ENCODE data around the gene ASIC4.

The ASIC4 gene

DNA sequence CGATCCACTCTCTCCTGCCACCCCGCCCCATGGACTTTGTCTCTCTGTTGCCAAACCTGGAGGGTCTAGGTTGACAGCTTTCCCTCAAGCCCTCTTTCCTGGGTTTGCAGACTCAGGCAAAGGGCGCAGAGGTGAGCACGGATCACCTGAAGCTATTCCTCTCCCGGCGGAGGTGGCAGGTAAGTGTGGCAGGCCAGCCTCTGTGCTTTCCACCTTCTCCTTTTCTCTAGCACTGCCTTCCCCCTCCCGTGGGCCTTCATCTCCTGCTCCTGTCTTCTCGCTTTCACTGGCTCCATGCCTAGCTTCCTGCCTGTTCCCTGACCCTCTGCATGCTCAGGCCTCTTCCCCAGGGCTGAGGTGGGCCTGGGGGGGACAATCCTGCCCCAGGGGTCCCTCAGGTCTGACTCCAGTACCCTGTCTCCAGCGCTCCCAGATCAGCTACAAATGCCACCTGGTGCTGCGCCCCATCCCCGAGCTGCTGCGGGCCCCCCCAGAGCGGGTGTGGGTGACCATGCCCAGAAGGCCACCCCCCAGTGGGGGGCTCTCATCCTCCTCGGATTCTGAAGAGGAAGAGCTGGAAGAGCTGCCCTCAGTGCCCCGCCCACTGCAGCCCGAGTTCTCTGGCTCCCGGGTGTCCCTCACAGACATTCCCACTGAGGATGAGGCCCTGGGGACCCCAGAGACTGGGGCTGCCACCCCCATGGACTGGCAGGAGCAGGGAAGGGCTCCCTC is 31.4 kb upstream of the ASIC4 start:
- no peak for DNase-seq (ENCODE audit: low read depth)

DNA sequence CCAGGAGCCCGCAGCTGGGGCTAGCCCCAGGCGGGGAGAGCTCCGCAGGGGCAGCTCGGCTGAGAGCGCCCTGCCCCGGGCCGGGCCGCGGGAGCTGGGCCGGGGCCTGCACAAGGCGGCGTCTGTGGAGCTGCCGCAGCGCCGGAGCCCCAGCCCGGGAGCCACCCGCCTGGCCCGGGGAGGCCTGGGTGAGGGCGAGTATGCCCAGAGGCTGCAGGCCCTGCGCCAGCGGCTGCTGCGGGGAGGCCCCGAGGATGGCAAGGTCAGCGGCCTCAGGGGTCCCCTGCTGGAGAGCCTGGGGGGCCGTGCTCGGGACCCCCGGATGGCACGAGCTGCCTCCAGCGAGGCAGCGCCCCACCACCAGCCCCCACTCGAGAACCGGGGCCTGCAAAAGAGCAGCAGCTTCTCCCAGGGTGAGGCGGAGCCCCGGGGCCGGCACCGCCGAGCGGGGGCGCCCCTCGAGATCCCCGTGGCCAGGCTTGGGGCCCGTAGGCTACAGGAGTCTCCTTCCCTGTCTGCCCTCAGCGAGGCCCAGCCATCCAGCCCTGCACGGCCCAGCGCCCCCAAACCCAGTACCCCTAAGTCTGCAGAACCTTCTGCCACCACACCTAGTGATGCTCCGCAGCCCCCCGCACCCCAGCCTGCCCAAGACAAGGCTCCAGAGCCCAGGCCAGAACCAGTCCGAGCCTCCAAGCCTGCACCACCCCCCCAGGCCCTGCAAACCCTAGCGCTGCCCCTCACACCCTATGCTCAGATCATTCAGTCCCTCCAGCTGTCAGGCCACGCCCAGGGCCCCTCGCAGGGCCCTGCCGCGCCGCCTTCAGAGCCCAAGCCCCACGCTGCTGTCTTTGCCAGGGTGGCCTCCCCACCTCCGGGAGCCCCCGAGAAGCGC is 30.6 kb upstream of the ASIC4 start:
- no peak for DNase-seq (ENCODE audit: low read depth)

GRCh38 chr2:219484343-219485200 is 29.7 kb upstream of the ASIC4 start:
- no peak for DNase-seq (ENCODE audit: low read depth)

GRCh38 chr2:219485201-219485580 is 29.1 kb upstream of the ASIC4 start:
- no peak for DNase-seq (ENCODE audit: low read depth)

DNA sequence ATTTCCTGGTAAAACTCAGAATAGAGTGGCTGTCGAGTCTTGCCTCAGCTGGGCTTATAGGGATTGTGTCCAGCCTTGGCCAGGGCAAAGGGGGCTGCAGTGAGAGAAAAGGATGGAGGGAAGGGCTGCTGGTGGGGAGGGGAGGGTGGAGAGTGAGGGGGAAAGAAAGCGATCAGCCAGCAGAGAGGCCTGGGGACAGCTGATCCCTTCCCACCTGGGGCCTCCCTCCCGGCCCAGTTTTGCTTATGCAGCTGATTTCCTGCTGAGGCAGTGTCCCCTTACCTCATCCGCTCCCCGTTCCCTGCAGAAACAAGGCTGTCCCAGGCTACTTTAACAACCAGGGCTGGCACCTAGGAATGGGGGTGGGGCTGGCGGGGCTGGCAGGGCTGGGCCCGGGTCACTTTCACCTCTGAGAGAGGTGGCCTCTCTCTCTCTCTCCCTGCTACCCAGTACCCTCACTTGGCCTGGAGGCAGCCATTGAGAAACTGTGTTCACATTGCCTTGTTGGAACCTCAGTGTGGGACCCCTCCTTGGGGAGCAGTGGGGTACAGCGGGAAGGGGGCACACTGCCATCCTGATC is 27.8 kb upstream of the ASIC4 start:
- no peak for DNase-seq (ENCODE audit: low read depth)

GRCh38 chr2:219488149-219488843 is 26.0 kb upstream of the ASIC4 start:
- DNase-seq (ENCODE audit: low read depth): no peak

GRCh38 chr2:219488844-219489194 is 25.5 kb upstream of the ASIC4 start:
- no peak for DNase-seq (ENCODE audit: low read depth)

DNA sequence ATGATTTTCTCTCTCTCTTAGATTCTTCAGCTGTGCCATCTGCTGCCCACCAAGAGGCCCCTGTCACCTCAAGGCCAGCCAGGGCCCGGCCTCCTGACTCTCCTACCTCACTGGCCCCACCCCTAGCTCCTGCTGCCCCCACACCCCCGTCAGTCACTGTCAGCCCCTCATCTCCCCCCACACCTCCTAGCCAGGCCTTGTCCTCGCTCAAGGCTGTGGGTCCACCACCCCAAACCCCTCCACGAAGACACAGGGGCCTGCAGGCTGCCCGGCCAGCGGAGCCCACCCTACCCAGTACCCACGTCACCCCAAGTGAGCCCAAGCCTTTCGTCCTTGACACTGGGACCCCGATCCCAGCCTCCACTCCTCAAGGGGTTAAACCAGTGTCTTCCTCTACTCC is 25.0 kb upstream of the ASIC4 start:
- DNase-seq (ENCODE audit: low read depth): no peak

- DNase-seq (ENCODE audit: low read depth): no peak
These were observed 24.1 kb upstream of the ASIC4 start for GRCh38 chr2:219490186-219490585.

GRCh38 chr2:219490600-219491130 is 23.6 kb upstream of the ASIC4 start:
- no peak for DNase-seq (ENCODE audit: low read depth)

GRCh38 chr2:219491278-219491963 is 22.9 kb upstream of the ASIC4 start:
- no peak for DNase-seq (ENCODE audit: low read depth)

DNA sequence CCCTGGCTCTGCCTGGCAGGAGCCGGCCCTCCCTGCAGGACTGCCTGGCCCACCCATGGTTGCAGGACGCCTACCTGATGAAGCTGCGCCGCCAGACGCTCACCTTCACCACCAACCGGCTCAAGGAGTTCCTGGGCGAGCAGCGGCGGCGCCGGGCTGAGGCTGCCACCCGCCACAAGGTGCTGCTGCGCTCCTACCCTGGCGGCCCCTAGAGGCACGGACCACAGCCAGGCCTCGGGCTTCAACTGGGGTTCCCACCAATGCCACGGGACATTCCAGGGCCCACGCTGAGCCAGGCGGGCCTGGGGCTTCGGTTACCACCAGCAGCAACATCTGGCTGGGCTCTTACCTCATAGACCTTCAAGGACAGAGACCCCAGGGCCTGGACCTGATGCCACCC is 21.7 kb upstream of the ASIC4 start:
- no peak for DNase-seq (ENCODE audit: low read depth)

DNA sequence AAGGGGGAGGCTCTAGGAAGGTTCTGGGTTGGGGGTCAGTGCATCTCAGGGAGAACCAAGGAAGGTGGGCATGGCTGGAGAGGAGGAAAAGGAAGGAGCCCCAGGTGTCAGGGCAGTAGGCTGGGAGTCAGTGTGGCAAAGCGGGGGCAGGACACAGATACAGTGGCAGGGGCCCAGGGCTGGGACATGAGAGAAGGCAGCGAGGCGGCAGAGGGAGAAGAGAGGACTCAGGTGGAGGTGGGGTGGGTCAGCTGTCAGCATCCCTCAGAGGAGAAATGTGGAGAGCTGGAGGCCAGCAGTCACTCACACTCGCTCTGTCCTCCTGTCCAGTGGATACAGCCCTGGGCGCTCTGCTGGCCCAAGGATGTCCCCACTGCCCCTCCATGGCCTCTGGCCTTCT is 21.2 kb upstream of the ASIC4 start:
- no peak for DNase-seq (ENCODE audit: low read depth)

GRCh38 chr2:219494952-219495530 is 19.2 kb upstream of the ASIC4 start:
- no peak for DNase-seq (ENCODE audit: low read depth)

DNA sequence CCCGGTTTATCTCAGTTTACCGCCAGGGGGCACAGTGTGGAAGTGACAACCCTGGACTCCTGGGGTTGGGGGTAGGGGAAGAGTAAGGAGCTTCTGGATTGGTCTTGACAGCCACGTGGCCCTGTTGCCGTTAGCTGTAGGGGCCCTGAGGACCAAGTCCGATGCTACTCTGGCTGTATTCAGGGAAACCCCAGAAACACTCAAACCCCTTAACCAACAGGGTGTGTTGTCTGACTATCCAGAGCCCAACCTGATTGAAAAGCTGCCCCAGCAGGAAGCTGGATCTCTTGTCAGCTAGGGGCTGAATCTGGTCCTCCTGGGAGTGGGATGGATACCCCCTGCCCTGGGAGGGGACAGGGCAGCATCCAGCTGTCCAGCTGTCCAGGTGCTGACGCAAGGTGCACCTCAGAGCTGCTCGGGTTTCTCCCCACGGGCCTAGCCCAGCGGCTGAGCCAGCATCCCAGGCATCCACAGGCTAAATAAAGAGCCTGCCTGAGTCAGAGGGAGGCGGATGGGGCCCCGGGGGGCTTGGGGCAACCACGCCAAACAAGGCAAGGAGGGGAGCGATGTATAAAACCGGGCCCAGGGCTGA is 18.7 kb upstream of the ASIC4 start:
- peak; percentile 26 for DNase-seq (ENCODE audit: low read depth)

GRCh38 chr2:219496247-219496824 is 17.9 kb upstream of the ASIC4 start:
- DNase-seq (ENCODE audit: low read depth): no peak

DNA sequence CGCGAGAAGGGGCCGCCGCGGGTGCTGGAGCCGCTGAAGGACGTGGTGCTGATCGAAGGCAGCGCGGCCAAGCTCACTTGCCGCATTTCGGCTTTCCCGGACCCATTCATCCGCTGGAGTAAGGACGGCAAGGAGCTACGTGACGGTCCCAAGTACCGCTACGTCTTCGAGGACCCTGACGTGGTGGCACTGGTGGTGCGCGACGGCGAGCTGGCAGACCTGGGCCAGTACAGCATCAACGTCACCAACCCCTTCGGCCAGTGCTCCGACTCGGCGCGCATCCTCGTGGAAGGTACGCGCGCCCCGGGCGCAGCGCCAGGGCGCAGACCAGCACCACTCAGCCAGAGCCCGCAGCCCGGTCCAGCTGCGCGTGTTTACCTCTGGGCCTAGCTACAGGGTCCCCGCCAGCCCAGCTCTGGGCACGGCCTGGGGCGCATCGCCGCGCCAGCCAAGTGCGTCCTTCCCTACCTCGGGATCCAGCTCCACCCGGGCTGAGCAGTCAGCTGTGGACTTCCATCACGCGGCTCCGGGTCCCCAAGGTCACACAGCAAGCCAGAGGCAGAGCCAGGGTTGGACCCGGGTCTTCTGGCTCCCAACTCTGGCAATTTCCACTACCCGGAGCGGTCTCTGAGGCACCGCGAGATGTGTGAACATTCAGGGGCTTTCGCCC is 17.3 kb upstream of the ASIC4 start:
- DNase-seq (ENCODE audit: low read depth): no peak

GRCh38 chr2:219497495-219498279 is 16.6 kb upstream of the ASIC4 start:
- no peak for DNase-seq (ENCODE audit: low read depth)

All from T follicular helper cell (primary cell).